Right lobe of liver (tissue), 6 donors: ENCODE measurements around the gene ACSL5. TPM values are rescaled to one million over a fixed set of nuclear protein-coding genes. Genes with fewer than 3 reads are reported as not detected.

ENCODE experiments used
- ATAC-seq, 4 donors: fragments of 200-7000 bp; cut with Tn5 transposase; one replicate each; pipeline ENCODE4 v1.9.1; 2020; ENCODE audit warnings: mild to moderate bottlenecking in 4 of 4, moderate library complexity in 4 of 4
- DNase-seq, 3 donors: peaks; one replicate each; pipeline ENCODE4 v3.0.0-alpha.2; 2020
- H3K27ac ChIP-seq, 3 donors: fragments of 200-600 bp; one replicate each; pipeline ENCODE4 v1.8.0; 2022
- H3K27me3 ChIP-seq, 2 donors: fragments of 200-600 bp; one replicate each; pipeline ENCODE4 v1.8.0; 2022
- H3K36me3 ChIP-seq, 4 donors: fragments of 200-600 bp; sonication (generic) in 1 of 4; one replicate each; pipeline versions ENCODE4 v1.5.1 to v1.8.0; 2017 to 2022; ENCODE audit warnings: control low read depth in 1 of 4
- H3K4me1 ChIP-seq, 4 donors: fragments of 200-600 bp; sonication (generic) in 1 of 4; one replicate each; pipeline versions ENCODE4 v1.5.1 to v1.8.0; 2017 to 2022; ENCODE audit warnings: control low read depth in 1 of 4
- H3K4me3 ChIP-seq, 3 donors: fragments of 200-600 bp; one replicate each; pipeline ENCODE4 v1.8.0; 2022
- H3K9me3 ChIP-seq, 4 donors: fragments of 200-600 bp; sonication (generic) in 1 of 4; one replicate each; pipeline versions ENCODE4 v1.5.1 to v1.8.0; 2017 to 2022; ENCODE audit warnings: control low read depth in 1 of 4
- CTCF ChIP-seq, 4 donors: fragments of 200-600 bp in 3 of 4; fragments of 450-650 bp in 1 of 4; IDR thresholded peaks; one replicate each; pipeline versions ENCODE4 v1.5.1 to v1.8.0; 2016 to 2022; ENCODE audit warnings: antibody characterized with exemption in 4 of 4, mild to moderate bottlenecking in 2 of 4
- POLR2A ChIP-seq: fragments of 450-650 bp; IDR thresholded peaks from one replicate; pipeline ENCODE4 v1.6.1; 2017; ENCODE audit warnings: antibody characterized with exemption, mild to moderate bottlenecking
- WGBS: methylation state at CpG from one replicate; pipeline ENCODE4 v1.1.6; 2018; ENCODE audit warnings: low coverage, low lambda C conversion rate; ENCODE audit not compliant: insufficient coverage; ENCODE audit errors: missing lambda C conversion rate; 5-methylcytosine and 5-hydroxymethylcytosine counted together
- intact Hi-C, 2 donors: fragments of 100-400 bp; cut with DNase I; formaldehyde crosslinking; loops; one replicate each; pipeline versions ENCODE4 v1.11.2 to v1.14.1; 2022
- long read RNA-seq: library from polyadenylated mRNA; unstranded; transcript quantifications from one replicate; pipeline ENCODE4 v2.0.0, GENCODE V29; 2019
- total RNA-seq, 6 experiments: library from RNA; depleted of rRNA in 2 of 6; stranded (reverse); fragments of >200 nt in 2 of 6; fragmentation: NEBNext Ultra II Directional in 3 of 6; extraction: Animal tissue kit (Norgen Biotek cat#: 25700) in 3 of 6; gene quantifications; one replicate each; pipeline versions ENCODE4 v1.1.0 to v1.2.4, GENCODE V29; 2016 to 2023
- donor health status: DM: no; HTN: yes; CAD: no.
- donor health status: DM: no; HTN: no; CAD: no.
- donor health status: DM: no; HTN: no; CAD: no.
- donor health status: DM: no; HTN: yes; CAD: no.
- donor health status: DM: no; HTN: yes; CAD: no.

ACSL5 gene
- 10 to 100 TPM; 35.1 to 92.4 (median 73.8) TPM for total RNA-seq
- long read RNA-seq, transcript ACSL5-202 (21 exons, 3,351 nt), result major isoform, 9 of 16 reads
- long read RNA-seq, partial matches to known transcripts, result 7 of 16 reads
- long read RNA-seq, other reads (novel, unspliced or antisense), result 0 of 16 reads

- H3K4me1 ChIP-seq, result peaks cover 0 to 46% (median 6%) of the 10 kb centered on the region in 4 donors
- H3K9me3 ChIP-seq, result no peaks in the 10 kb centered on the region
Measured at GRCh38 chr10:112373912-112374338, at the start of gene ACSL5. TSS of gene ACSL5 (plus strand) at chr10:112374116. CDS start at chr10:112394947, 20,831 bp downstream.

GRCh38 chr10:112327678-112328077, 46.2 kb upstream of the ACSL5 start:
- ATAC-seq, result no peak
- intact Hi-C loops, result no loop called here
- no peaks in the 10 kb centered on the region for H3K36me3 ChIP-seq
- WGBS, result 58% methylated on average over 1 of the region's 3 CpGs
- DNase-seq, result no peak
- H3K27ac ChIP-seq, result no peak overlapping the region
- H3K4me1 ChIP-seq, result peaks cover 0 to 2% (median under 1%) of the 10 kb centered on the region in 4 donors
- H3K4me3 ChIP-seq, result no peak overlapping the region
- no peaks in the 10 kb centered on the region for H3K9me3 ChIP-seq
- TF ChIP-seq CTCF (IDR thresholded peaks at IDR 0.05), result no peak
- TF ChIP-seq POLR2A, result no peak
- no peaks in the 10 kb centered on the region for H3K27me3 ChIP-seq

More at GRCh38 chr10:112373912-112374338, at the start of gene ACSL5:
- DNase-seq, result peak in 1 of 3 donors; percentile 75
- no peak for TF ChIP-seq CTCF (IDR thresholded peaks at IDR 0.05)
- peak; percentile 37 for TF ChIP-seq POLR2A
- Histone ChIP-seq H3K27ac (peak within 1 kb of the TSS; percentile 79 to 95 (median 86)), H3K27me3 (no peaks in the 10 kb centered on the region), H3K4me3 (peak within 1 kb of the TSS in 2 of 3 donors; percentile 54 to 62), H3K36me3 (no peaks in the 10 kb centered on the region)
- 24% methylated on average over 4 of the region's 4 CpGs for WGBS
- peak; percentile 68 to 86 (median 84) for ATAC-seq
- intact Hi-C loops, result no loop called here

GRCh38 chr10:112330162-112330561, 43.8 kb upstream of the ACSL5 start:
- no peaks in the 10 kb centered on the region for H3K9me3 ChIP-seq
- peaks cover 0 to 4% (median 2%) of the 10 kb centered on the region in 4 donors for H3K4me1 ChIP-seq
- TF ChIP-seq POLR2A (no peak), CTCF (IDR thresholded peaks at IDR 0.05) (no peak)
- no peaks in the 10 kb centered on the region for H3K27me3 ChIP-seq
- WGBS, result 41% methylated on average over 4 of the region's 4 CpGs
- DNase-seq (peak in 1 of 3 donors; percentile 48), ATAC-seq (peak; percentile 49 to 94 (median 68))
- intact Hi-C loops, result no loop called here
- H3K36me3 ChIP-seq, result no peaks in the 10 kb centered on the region
- no peak overlapping the region for H3K4me3 ChIP-seq
- H3K27ac ChIP-seq, result no peak overlapping the region

GRCh38 chr10:112330607-112331160, 43.2 kb upstream of the ACSL5 start:
- Histone ChIP-seq H3K9me3 (no peaks in the 10 kb centered on the region), H3K27ac (no peak overlapping the region), H3K27me3 (no peaks in the 10 kb centered on the region), H3K36me3 (no peaks in the 10 kb centered on the region), H3K4me1 (peaks cover 0 to 4% (median 3%) of the 10 kb centered on the region in 4 donors), H3K4me3 (no peak overlapping the region)
- intact Hi-C loops, result no loop called here
- ATAC-seq (no peak), DNase-seq (no peak)
- WGBS, result 71% methylated on average over 1 of the region's 1 CpG
- no peak for TF ChIP-seq POLR2A
- TF ChIP-seq CTCF (IDR thresholded peaks at IDR 0.05), result no peak
